IMR-90 (cell line): ENCODE measurements around the gene SLC35F3. TPM values are rescaled to one million over a fixed set of nuclear protein-coding genes. Genes with fewer than 3 reads are reported as not detected.

Source experiments
- ATAC-seq: fragments of 200-7000 bp; cut with Tn5 transposase; 2 replicates; pipeline ENCODE4 v1.9.1; 2020; ENCODE audit warnings: low read depth, mild to moderate bottlenecking, moderate library complexity
- BruUV-seq: library from RNA; stranded (reverse); fragments of 400-500 nt; replicated peaks from 2 replicates; lab custom pipeline; 2021; lab: Mats Ljungman, UMichigan
- CTCF ChIA-PET: fragments of 300-600 bp; formaldehyde crosslinking; extraction: SDS; loops from one replicate; lab custom pipeline; 2021; ENCODE audit warnings: antibody characterized with exemption; lab: Yijun Ruan, JAX
- POLR2A ChIA-PET: fragments of 300-600 bp; sonication (Branson Sonifier 250); formaldehyde crosslinking; loops from one replicate; lab custom pipeline; 2022; ENCODE audit warnings: antibody characterized with exemption; ENCODE audit not compliant: unreplicated experiment; lab: Charles Lee
- DNase-seq: peaks from one replicate; pipeline ENCODE4 v3.0.0; 2013
- H2AFZ ChIP-seq: replicated peaks from 2 replicates; pipeline ENCODE3; 2013; ENCODE audit warnings: low read length, mild to moderate bottlenecking; ENCODE audit not compliant: poor library complexity
- H2AK5ac ChIP-seq: 2 replicates; pipeline ENCODE4 v1.6.1; 2013; ENCODE audit warnings: low read depth, low read length, inconsistent platforms
- H2AK9ac ChIP-seq: replicated peaks from 2 replicates; pipeline ENCODE3; 2013; ENCODE audit warnings: mild to moderate bottlenecking, low read depth, low read length, moderate library complexity; ENCODE audit not compliant: poor library complexity
- H2BK120ac ChIP-seq: 2 replicates; pipeline ENCODE4 v1.6.1; 2013; ENCODE audit warnings: low read depth, low read length, inconsistent platforms
- H2BK15ac ChIP-seq: 3 replicates; pipeline ENCODE4 v1.6.1; 2013; ENCODE audit warnings: low read depth, low read length, inconsistent platforms
- H2BK20ac ChIP-seq: 2 replicates; pipeline ENCODE4 v1.6.1; 2013; ENCODE audit warnings: low read depth, mild to moderate bottlenecking, inconsistent platforms, low read length, moderate library complexity
- H2BK5ac ChIP-seq: 2 replicates; pipeline ENCODE4 v1.6.1; 2013; ENCODE audit warnings: mild to moderate bottlenecking, low read depth, low read length, inconsistent platforms; ENCODE audit not compliant: poor library complexity, severe bottlenecking
- H3K14ac ChIP-seq: replicated peaks from 2 replicates; pipeline ENCODE4 v1.6.1; 2013; ENCODE audit warnings: low read depth, low read length, inconsistent platforms
- H3K18ac ChIP-seq: 2 replicates; pipeline ENCODE4 v1.6.1; 2013; ENCODE audit warnings: low read depth, low read length, control low read depth
- H3K23ac ChIP-seq: 2 replicates; pipeline ENCODE4 v1.6.1; 2013; ENCODE audit warnings: low read depth, low read length, inconsistent platforms
- H3K27ac ChIP-seq: 2 replicates; pipeline ENCODE4 v1.5.1; 2013; ENCODE audit warnings: mild to moderate bottlenecking, control low read depth, low read length; ENCODE audit not compliant: insufficient read depth
- H3K27me3 ChIP-seq: 2 replicates; pipeline ENCODE4 v1.6.1; 2013; ENCODE audit warnings: low read length; ENCODE audit not compliant: control insufficient read depth, insufficient read depth
- H3K36me3 ChIP-seq: 2 replicates; pipeline ENCODE4 v1.6.1; 2013; ENCODE audit warnings: low read length, mixed read lengths; ENCODE audit not compliant: control insufficient read depth, insufficient read depth
- H3K4ac ChIP-seq: 2 replicates; pipeline ENCODE4 v1.6.1; 2013; ENCODE audit warnings: low read depth, low read length, inconsistent platforms
- H3K4me1 ChIP-seq: 2 replicates; pipeline ENCODE4 v1.6.1; 2013; ENCODE audit warnings: low read length, mixed read lengths; ENCODE audit not compliant: control insufficient read depth, insufficient read depth
- H3K4me2 ChIP-seq: 2 replicates; pipeline ENCODE4 v1.6.1; 2013; ENCODE audit warnings: low read depth, mild to moderate bottlenecking, control low read depth, low read length, moderate library complexity
- H3K4me3 ChIP-seq: 2 replicates; pipeline ENCODE4 v1.5.1; 2013; ENCODE audit warnings: low read depth, mild to moderate bottlenecking, control low read depth, low read length, moderate library complexity; ENCODE audit not compliant: insufficient read depth
- H3K56ac ChIP-seq: 2 replicates; pipeline ENCODE4 v1.6.1; 2013; ENCODE audit warnings: low read length, inconsistent platforms; ENCODE audit not compliant: insufficient read depth; ENCODE audit errors: extremely low read depth
- H3K79me1 ChIP-seq, 2 experiments: 2 replicates each; pipeline ENCODE4 v1.6.1; 2013; ENCODE audit warnings: low read length in 2 of 2, inconsistent platforms in 1 of 2, low read depth in 1 of 2
- H3K9ac ChIP-seq: 2 replicates; pipeline ENCODE4 v1.6.1; 2013; ENCODE audit warnings: low read depth, low read length, control low read depth
- H3K9me1 ChIP-seq: 2 replicates; pipeline ENCODE4 v1.6.1; 2013; ENCODE audit warnings: low read length, inconsistent platforms; ENCODE audit not compliant: insufficient read depth
- H3K9me3 ChIP-seq: 2 replicates; pipeline ENCODE4 v1.6.1; 2013; ENCODE audit warnings: low read length; ENCODE audit not compliant: control insufficient read depth, insufficient read depth
- H4K20me1 ChIP-seq: 2 replicates; pipeline ENCODE4 v1.6.1; 2013; ENCODE audit warnings: low read length, inconsistent platforms; ENCODE audit not compliant: insufficient read depth
- H4K5ac ChIP-seq: 2 replicates; pipeline ENCODE4 v1.6.1; 2013; ENCODE audit warnings: mild to moderate bottlenecking, low read depth, low read length, control low read depth
- H4K8ac ChIP-seq, 2 experiments: 2 replicates each; pipeline ENCODE4 v1.6.1; 2013; ENCODE audit warnings: low read depth in 2 of 2, low read length in 2 of 2, control low read depth in 1 of 2, inconsistent platforms in 1 of 2
- H4K91ac ChIP-seq: 2 replicates; pipeline ENCODE4 v1.6.1; 2013; ENCODE audit warnings: low read depth, low read length, inconsistent platforms; ENCODE audit not compliant: insufficient read depth
- BHLHE40 ChIP-seq: fragments of 150-350 bp; IDR thresholded peaks from 2 replicates; pipeline ENCODE4 v1.6.1; 2016; ENCODE audit warnings: mild to moderate bottlenecking, low read depth, low read length
- CEBPB ChIP-seq: IDR thresholded peaks from 2 replicates; pipeline ENCODE4 v1.6.1; 2012; ENCODE audit warnings: low read depth, low read length, improper control_type of control experiment
- CHD1 ChIP-seq: IDR thresholded peaks from 2 replicates; pipeline ENCODE4 v1.6.1; 2012; ENCODE audit warnings: low read depth, low read length, improper control_type of control experiment
- FOS ChIP-seq: fragments of 150-350 bp; IDR thresholded peaks from 2 replicates; pipeline ENCODE4 v1.6.1; 2016; ENCODE audit warnings: low read depth, low read length
- MAFK ChIP-seq: IDR thresholded peaks from 2 replicates; pipeline ENCODE4 v1.6.1; 2012; ENCODE audit warnings: low read depth, low read length, improper control_type of control experiment
- MAZ ChIP-seq: IDR thresholded peaks from 2 replicates; pipeline ENCODE4 v1.6.1; 2012; ENCODE audit warnings: low read depth, mild to moderate bottlenecking, low read length, improper control_type of control experiment, moderate library complexity, borderline replicate concordance
- MXI1 ChIP-seq: IDR thresholded peaks from 2 replicates; pipeline ENCODE4 v1.6.1; 2012; ENCODE audit warnings: low read depth, mild to moderate bottlenecking, low read length, moderate library complexity, borderline replicate concordance
- NFE2L2 ChIP-seq: fragments of 150-350 bp; IDR thresholded peaks from 2 replicates; pipeline ENCODE4 v1.6.1; 2016; ENCODE audit warnings: low read depth, mild to moderate bottlenecking, low read length
- POLR2A ChIP-seq: IDR thresholded peaks from 2 replicates; pipeline ENCODE4 v1.6.1; 2012; ENCODE audit warnings: mild to moderate bottlenecking, low read depth, low read length
- RAD21 ChIP-seq: IDR thresholded peaks from 2 replicates; pipeline ENCODE4 v1.6.1; 2012; ENCODE audit warnings: low read length, improper control_type of control experiment
- RCOR1 ChIP-seq: IDR thresholded peaks from 2 replicates; pipeline ENCODE4 v1.6.1; 2012; ENCODE audit warnings: mild to moderate bottlenecking, low read length, improper control_type of control experiment; ENCODE audit not compliant: insufficient replicate concordance
- RFX5 ChIP-seq: IDR thresholded peaks from 2 replicates; pipeline ENCODE4 v1.8.0; 2012; ENCODE audit warnings: low read depth, mild to moderate bottlenecking, low read length, moderate library complexity
- SMC3 ChIP-seq: fragments of 150-350 bp; IDR thresholded peaks from 2 replicates; pipeline ENCODE4 v1.6.1; 2016; ENCODE audit warnings: low read depth, mild to moderate bottlenecking, antibody characterized with exemption, low read length, moderate library complexity
- WGBS, 2 experiments: methylation state at CpG; one replicate each; pipeline versions ENCODE4 v1.1.5 to v1.1.7; 2013; ENCODE audit warnings: missing lambda C conversion rate in 2 of 2; ENCODE audit not compliant: insufficient read length in 1 of 2; ENCODE audit errors: extremely low coverage in 2 of 2; 5-methylcytosine and 5-hydroxymethylcytosine counted together
- dilution Hi-C: fragments of 300-500 bp; cut with HindIII; formaldehyde crosslinking; loops from one replicate; pipeline ENCODE4 v1.14.3; 2018; ENCODE audit warnings: low sequenced_read_pairs; ENCODE audit not compliant: unreplicated experiment
- in situ Hi-C: fragments of 300-500 bp; cut with MboI; formaldehyde crosslinking; loops from 3 replicates; pipeline ENCODE4 v1.14.3; 2019; ENCODE audit warnings: low sequenced_read_pairs, inconsistent platforms, mixed read lengths
- intact Hi-C: fragments of 100-400 bp; cut with micrococcal nuclease; formaldehyde crosslinking; loops from 2 replicates; pipeline ENCODE4 v1.10.0; 2022
- polyA plus RNA-seq, 3 experiments: library from polyadenylated mRNA; depleted of rRNA; stranded (reverse); fragments of >200 nt; gene quantifications; 2 replicates each; pipeline ENCODE4 v1.2.3, GENCODE V29; 2012; ENCODE audit warnings: low replicate concordance in 1 of 3
- total RNA-seq: library from RNA; depleted of rRNA; stranded (reverse); fragments of >200 nt; gene quantifications from 2 replicates; pipeline ENCODE4 v1.2.3, GENCODE V29; 2012
- TF ChIP-seq, protein P1 (sequence below): conservative IDR thresholded peaks from 2 replicates; pipeline ENCODE4 v1.5.1; 2012; ENCODE audit warnings: mild to moderate bottlenecking, low read depth, low read length, improper control_type of control experiment
- TF ChIP-seq, protein P2 (sequence below): fragments of 150-350 bp; IDR thresholded peaks from 2 replicates; pipeline ENCODE4 v1.6.1; 2016; ENCODE audit warnings: low read depth, mild to moderate bottlenecking, low read length, moderate library complexity, borderline replicate concordance
- TF ChIP-seq, protein P3 (sequence below): fragments of 150-350 bp; IDR thresholded peaks from 2 replicates; pipeline ENCODE4 v1.6.1; 2017; ENCODE audit warnings: mild to moderate bottlenecking, antibody characterized with exemption, low read length, low read depth

SLC35F3 gene
- total and polyA plus RNA-seq, 2 of the 4 experiments (the other 2 are of a cell fraction) = under 0.01 to 0.17 TPM

DNA sequence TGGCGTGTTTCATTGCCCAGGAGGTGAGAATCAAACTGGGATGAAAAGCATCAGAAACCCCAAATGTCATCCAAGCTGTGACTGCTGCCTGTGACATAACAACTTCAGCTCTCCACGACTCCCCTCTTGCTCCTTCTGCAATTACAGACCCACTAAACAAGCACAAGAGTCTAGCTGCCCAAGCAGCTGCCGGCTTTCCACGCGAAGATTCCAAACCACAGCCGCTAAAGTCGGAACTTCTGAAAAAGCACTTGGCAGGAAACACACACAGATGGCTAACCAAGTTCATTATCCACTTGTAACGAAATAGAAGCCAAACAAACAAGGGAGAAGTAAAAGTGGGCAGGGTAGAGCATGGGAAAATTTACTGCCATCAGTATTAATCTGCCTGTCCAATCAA, 198.1 kb downstream of the SLC35F3 start:
- dilution Hi-C loops = no loop called here
- Histone ChIP-seq H2BK15ac (no peak overlapping the region), H2AK9ac (no peak overlapping the region), H3K4me3 (no peak overlapping the region), H3K9ac (no peak overlapping the region), H3K9me3 (no peaks in the 10 kb centered on the region), H3K14ac (no peak overlapping the region), H3K56ac (no peak overlapping the region), H3K4me2 (no peak overlapping the region), H2BK5ac (no peak overlapping the region), H2BK120ac (no peak overlapping the region), H3K4me1 (no peaks in the 10 kb centered on the region), H3K23ac (no peak overlapping the region), H2AFZ (no peak overlapping the region), H3K36me3 (no peaks in the 10 kb centered on the region), H4K8ac (no peak overlapping the region), H4K20me1 (no peaks in the 10 kb centered on the region), H3K79me1 (no peaks in the 10 kb centered on the region), H4K91ac (no peak overlapping the region), H2AK5ac (no peak overlapping the region), H3K18ac (no peak overlapping the region), H3K4ac (no peak overlapping the region), H3K9me1 (no peaks in the 10 kb centered on the region), H4K5ac (no peak overlapping the region), H2BK20ac (no peak overlapping the region), H3K27me3 (peaks cover 2% of the 10 kb centered on the region), H3K27ac (no peak overlapping the region)
- intact Hi-C loops = no loop called here
- DNase-seq (no peak), ATAC-seq (no peak)
- CTCF ChIA-PET = no interaction called here
- TF ChIP-seq MXI1 (no peak), BHLHE40 (no peak), MAZ (no peak), FOS (no peak), CEBPB (no peak), POLR2A (no peak), CHD1 (no peak), RAD21 (no peak), SMC3 (no peak), RCOR1 (no peak), NFE2L2 (no peak), MAFK (no peak), RFX5 (no peak)
- TF ChIP-seq, protein P1, sequence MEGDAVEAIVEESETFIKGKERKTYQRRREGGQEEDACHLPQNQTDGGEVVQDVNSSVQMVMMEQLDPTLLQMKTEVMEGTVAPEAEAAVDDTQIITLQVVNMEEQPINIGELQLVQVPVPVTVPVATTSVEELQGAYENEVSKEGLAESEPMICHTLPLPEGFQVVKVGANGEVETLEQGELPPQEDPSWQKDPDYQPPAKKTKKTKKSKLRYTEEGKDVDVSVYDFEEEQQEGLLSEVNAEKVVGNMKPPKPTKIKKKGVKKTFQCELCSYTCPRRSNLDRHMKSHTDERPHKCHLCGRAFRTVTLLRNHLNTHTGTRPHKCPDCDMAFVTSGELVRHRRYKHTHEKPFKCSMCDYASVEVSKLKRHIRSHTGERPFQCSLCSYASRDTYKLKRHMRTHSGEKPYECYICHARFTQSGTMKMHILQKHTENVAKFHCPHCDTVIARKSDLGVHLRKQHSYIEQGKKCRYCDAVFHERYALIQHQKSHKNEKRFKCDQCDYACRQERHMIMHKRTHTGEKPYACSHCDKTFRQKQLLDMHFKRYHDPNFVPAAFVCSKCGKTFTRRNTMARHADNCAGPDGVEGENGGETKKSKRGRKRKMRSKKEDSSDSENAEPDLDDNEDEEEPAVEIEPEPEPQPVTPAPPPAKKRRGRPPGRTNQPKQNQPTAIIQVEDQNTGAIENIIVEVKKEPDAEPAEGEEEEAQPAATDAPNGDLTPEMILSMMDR = no peak
- TF ChIP-seq, protein P2, sequence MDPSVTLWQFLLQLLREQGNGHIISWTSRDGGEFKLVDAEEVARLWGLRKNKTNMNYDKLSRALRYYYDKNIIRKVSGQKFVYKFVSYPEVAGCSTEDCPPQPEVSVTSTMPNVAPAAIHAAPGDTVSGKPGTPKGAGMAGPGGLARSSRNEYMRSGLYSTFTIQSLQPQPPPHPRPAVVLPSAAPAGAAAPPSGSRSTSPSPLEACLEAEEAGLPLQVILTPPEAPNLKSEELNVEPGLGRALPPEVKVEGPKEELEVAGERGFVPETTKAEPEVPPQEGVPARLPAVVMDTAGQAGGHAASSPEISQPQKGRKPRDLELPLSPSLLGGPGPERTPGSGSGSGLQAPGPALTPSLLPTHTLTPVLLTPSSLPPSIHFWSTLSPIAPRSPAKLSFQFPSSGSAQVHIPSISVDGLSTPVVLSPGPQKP = no peak
- TF ChIP-seq, protein P3, sequence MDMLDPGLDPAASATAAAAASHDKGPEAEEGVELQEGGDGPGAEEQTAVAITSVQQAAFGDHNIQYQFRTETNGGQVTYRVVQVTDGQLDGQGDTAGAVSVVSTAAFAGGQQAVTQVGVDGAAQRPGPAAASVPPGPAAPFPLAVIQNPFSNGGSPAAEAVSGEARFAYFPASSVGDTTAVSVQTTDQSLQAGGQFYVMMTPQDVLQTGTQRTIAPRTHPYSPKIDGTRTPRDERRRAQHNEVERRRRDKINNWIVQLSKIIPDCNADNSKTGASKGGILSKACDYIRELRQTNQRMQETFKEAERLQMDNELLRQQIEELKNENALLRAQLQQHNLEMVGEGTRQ = no peak
- WGBS, 2 experiments = 0% methylated on average over 1 of the region's 8 CpGs; no CpG with 5 or more reads in 1 of the 2 experiments
- in situ Hi-C loops = loop anchor here (25.0 kb wide), 1 partner anchor 485 kb away; no protein-coding TSS in a partner anchor
- POLR2A ChIA-PET = no interaction called here
- BruUV-seq = no TSS peak
